ENCODE data around the gene APOL4.
"Not testable (repeated sequence)": the region's sequence is repeated elsewhere in the genome, so short reads cannot be mapped to it uniquely, and the experiment has no call there.

APOL4 gene

GRCh38 chr22:36236388-36237319 is 35.0 kb upstream of the APOL4 start:
- Mint-ChIP-seq H3K9me3 (ENCODE audit: low read depth) (no peaks in the 10 kb centered on the region), H3K27me3 (no peaks in the 10 kb centered on the region), H3K27ac (peak overlapping the region; percentile 37), H3K4me3 (peak overlapping the region; percentile 96), H3K36me3 (peaks cover 22% of the 10 kb centered on the region), H3K4me1 (ENCODE audit: low read depth) (peaks cover 57% of the 10 kb centered on the region)

GRCh38 chr22:36235585-36235984 is 34.0 kb upstream of the APOL4 start:
- H3K4me3 Mint-ChIP-seq, result peak overlapping the region; percentile 96
- H3K36me3 Mint-ChIP-seq, result peaks cover 22% of the 10 kb centered on the region
- peaks cover 57% of the 10 kb centered on the region for H3K4me1 Mint-ChIP-seq (ENCODE audit: low read depth)
- peak overlapping the region; percentile 51 for H3K27ac Mint-ChIP-seq
- no peaks in the 10 kb centered on the region for H3K27me3 Mint-ChIP-seq
- no peaks in the 10 kb centered on the region for H3K9me3 Mint-ChIP-seq (ENCODE audit: low read depth)

- Mint-ChIP-seq H3K9me3 (ENCODE audit: low read depth) (no peaks in the 10 kb centered on the region), H3K4me1 (ENCODE audit: low read depth) (peaks cover 52% of the 10 kb centered on the region), H3K27me3 (no peaks in the 10 kb centered on the region), H3K27ac (no peak overlapping the region), H3K4me3 (peak overlapping the region; percentile 96), H3K36me3 (peaks cover 22% of the 10 kb centered on the region)
Measured at GRCh38 chr22:36234919-36235318, 33.3 kb upstream of the APOL4 start.

- peak overlapping the region; percentile 96 for H3K4me3 Mint-ChIP-seq
- H3K27me3 Mint-ChIP-seq, result no peaks in the 10 kb centered on the region
- H3K9me3 Mint-ChIP-seq (ENCODE audit: low read depth), result no peaks in the 10 kb centered on the region
- no peak overlapping the region for H3K27ac Mint-ChIP-seq
- H3K4me1 Mint-ChIP-seq (ENCODE audit: low read depth), result peaks cover 45% of the 10 kb centered on the region
- peaks cover 22% of the 10 kb centered on the region for H3K36me3 Mint-ChIP-seq
Measured at GRCh38 chr22:36234213-36234612, 32.6 kb upstream of the APOL4 start.

- Mint-ChIP-seq H3K36me3 (peaks cover 22% of the 10 kb centered on the region), H3K4me1 (ENCODE audit: low read depth) (peaks cover 44% of the 10 kb centered on the region), H3K4me3 (no peak overlapping the region)
Measured at GRCh38 chr22:36233796-36234195, 32.2 kb upstream of the APOL4 start.

GRCh38 chr22:36232715-36233401 is 31.2 kb upstream of the APOL4 start:
- no peaks in the 10 kb centered on the region for H3K9me3 Mint-ChIP-seq (ENCODE audit: low read depth)
- no peaks in the 10 kb centered on the region for H3K27me3 Mint-ChIP-seq
- no peak overlapping the region for H3K4me3 Mint-ChIP-seq
- H3K27ac Mint-ChIP-seq, result no peak overlapping the region
- H3K4me1 Mint-ChIP-seq (ENCODE audit: low read depth), result peaks cover 36% of the 10 kb centered on the region
- peaks cover 19% of the 10 kb centered on the region for H3K36me3 Mint-ChIP-seq

More at GRCh38 chr22:36233796-36234195, 32.2 kb upstream of the APOL4 start:
- no peaks in the 10 kb centered on the region for H3K9me3 Mint-ChIP-seq (ENCODE audit: low read depth)
- H3K27ac Mint-ChIP-seq, result no peak overlapping the region
- no peaks in the 10 kb centered on the region for H3K27me3 Mint-ChIP-seq

GRCh38 chr22:36231051-36231450 is 29.4 kb upstream of the APOL4 start:
- not testable (repeated sequence) for H3K27me3 Mint-ChIP-seq, H3K27ac Mint-ChIP-seq
- peaks cover 21% of the 10 kb centered on the region for H3K4me1 Mint-ChIP-seq (ENCODE audit: low read depth)

GRCh38 chr22:36229649-36230048 is 28.0 kb upstream of the APOL4 start:
- H3K27ac Mint-ChIP-seq; H3K27me3 Mint-ChIP-seq; H3K4me1 Mint-ChIP-seq (ENCODE audit: low read depth); H3K9me3 Mint-ChIP-seq (ENCODE audit: low read depth); H3K4me3 Mint-ChIP-seq; H3K36me3 Mint-ChIP-seq: not testable (repeated sequence)

More at GRCh38 chr22:36231051-36231450, 29.4 kb upstream of the APOL4 start:
- H3K9me3 Mint-ChIP-seq (ENCODE audit: low read depth); H3K4me3 Mint-ChIP-seq: not testable (repeated sequence)
- H3K36me3 Mint-ChIP-seq, result peaks cover 18% of the 10 kb centered on the region

GRCh38 chr22:36228944-36229343 is 27.3 kb upstream of the APOL4 start:
- no peaks in the 10 kb centered on the region for H3K27me3 Mint-ChIP-seq
- H3K4me1 Mint-ChIP-seq (ENCODE audit: low read depth), result peaks cover 2% of the 10 kb centered on the region
- no peaks in the 10 kb centered on the region for H3K9me3 Mint-ChIP-seq (ENCODE audit: low read depth)
- no peak overlapping the region for H3K27ac Mint-ChIP-seq
- H3K4me3 Mint-ChIP-seq, result no peak overlapping the region
- H3K36me3 Mint-ChIP-seq, result peaks cover 7% of the 10 kb centered on the region

GRCh38 chr22:36228369-36228768 is 26.8 kb upstream of the APOL4 start:
- not testable (repeated sequence) for H3K36me3 Mint-ChIP-seq; H3K9me3 Mint-ChIP-seq (ENCODE audit: low read depth); H3K27me3 Mint-ChIP-seq; H3K4me1 Mint-ChIP-seq (ENCODE audit: low read depth); H3K4me3 Mint-ChIP-seq; H3K27ac Mint-ChIP-seq

GRCh38 chr22:36227806-36228205 is 26.2 kb upstream of the APOL4 start:
- peaks cover 7% of the 10 kb centered on the region for H3K36me3 Mint-ChIP-seq
- peaks cover 2% of the 10 kb centered on the region for H3K4me1 Mint-ChIP-seq (ENCODE audit: low read depth)
- no peak overlapping the region for H3K27ac Mint-ChIP-seq

GRCh38 chr22:36227396-36227795 is 25.8 kb upstream of the APOL4 start:
- H3K36me3 Mint-ChIP-seq, result peaks cover 6% of the 10 kb centered on the region
- no peaks in the 10 kb centered on the region for H3K9me3 Mint-ChIP-seq (ENCODE audit: low read depth)
- no peak overlapping the region for H3K27ac Mint-ChIP-seq
- peaks cover 4% of the 10 kb centered on the region for H3K4me1 Mint-ChIP-seq (ENCODE audit: low read depth)
- H3K27me3 Mint-ChIP-seq, result no peaks in the 10 kb centered on the region
- H3K4me3 Mint-ChIP-seq, result no peak overlapping the region

More at GRCh38 chr22:36227806-36228205, 26.2 kb upstream of the APOL4 start:
- no peaks in the 10 kb centered on the region for H3K27me3 Mint-ChIP-seq
- H3K9me3 Mint-ChIP-seq (ENCODE audit: low read depth), result no peaks in the 10 kb centered on the region
- H3K4me3 Mint-ChIP-seq, result no peak overlapping the region

GRCh38 chr22:36226189-36226588 is 24.6 kb upstream of the APOL4 start:
- Mint-ChIP-seq H3K9me3 (ENCODE audit: low read depth) (no peaks in the 10 kb centered on the region), H3K27me3 (no peaks in the 10 kb centered on the region), H3K4me1 (ENCODE audit: low read depth) (peaks cover 9% of the 10 kb centered on the region), H3K4me3 (no peak overlapping the region), H3K27ac (no peak overlapping the region), H3K36me3 (peaks cover 2% of the 10 kb centered on the region)

- Mint-ChIP-seq H3K27ac (no peak overlapping the region), H3K27me3 (no peaks in the 10 kb centered on the region), H3K36me3 (peaks cover 2% of the 10 kb centered on the region), H3K4me1 (ENCODE audit: low read depth) (peaks cover 9% of the 10 kb centered on the region), H3K9me3 (ENCODE audit: low read depth) (no peaks in the 10 kb centered on the region), H3K4me3 (no peak overlapping the region)
Measured at GRCh38 chr22:36225333-36225922, 23.8 kb upstream of the APOL4 start.

GRCh38 chr22:36224245-36224644 is 22.6 kb upstream of the APOL4 start:
- Mint-ChIP-seq H3K27ac (peak overlapping the region; percentile 16), H3K9me3 (ENCODE audit: low read depth) (no peaks in the 10 kb centered on the region), H3K27me3 (no peaks in the 10 kb centered on the region), H3K4me3 (no peak overlapping the region), H3K4me1 (ENCODE audit: low read depth) (peaks cover 9% of the 10 kb centered on the region), H3K36me3 (peaks cover 2% of the 10 kb centered on the region)

All from activated naive CD8-positive, alpha-beta T cell (primary cell).